Parathyroid adenoma (tissue), 2 donors: ENCODE measurements around the gene CDK5R1.

Source experiments
- H2AFZ ChIP-seq: fragments of 300-600 bp; sonication (generic); one replicate; pipeline ENCODE4 v1.7.0; 2017; ENCODE audit warnings: antibody characterized with exemption, mild to moderate bottlenecking
- H3K27ac ChIP-seq: fragments of 300-600 bp; sonication (generic); one replicate; pipeline ENCODE4 v1.7.0; 2017
- H3K27me3 ChIP-seq: fragments of 300-600 bp; sonication (generic); one replicate; pipeline ENCODE4 v1.7.0; 2017; ENCODE audit warnings: low read length; ENCODE audit not compliant: control insufficient read depth, insufficient read depth
- H3K36me3 ChIP-seq: fragments of 300-600 bp; sonication (generic); one replicate; pipeline ENCODE4 v1.7.0; 2017; ENCODE audit warnings: low read length; ENCODE audit not compliant: control insufficient read depth, insufficient read depth
- H3K4me1 ChIP-seq: fragments of 300-600 bp; sonication (generic); one replicate; pipeline ENCODE4 v1.7.0; 2017; ENCODE audit warnings: control low read depth
- H3K4me2 ChIP-seq: fragments of 300-600 bp; sonication (generic); one replicate; pipeline ENCODE4 v1.7.0; 2017; ENCODE audit warnings: low read length
- H3K4me3 ChIP-seq: fragments of 300-600 bp; sonication (generic); one replicate; pipeline ENCODE4 v1.7.0; 2017; ENCODE audit warnings: low read depth, low read length
- H3K79me2 ChIP-seq: fragments of 300-600 bp; sonication (generic); one replicate; pipeline ENCODE4 v1.7.0; 2017; ENCODE audit warnings: control low read depth
- H3K9ac ChIP-seq: fragments of 300-600 bp; sonication (generic); one replicate; pipeline ENCODE4 v1.7.0; 2017; ENCODE audit warnings: mild to moderate bottlenecking
- H3K9me3 ChIP-seq: fragments of 300-600 bp; sonication (generic); one replicate; pipeline ENCODE4 v1.7.0; 2017; ENCODE audit warnings: low read length; ENCODE audit not compliant: control insufficient read depth
- TF ChIP-seq, protein P1 (sequence below): fragments of 300-600 bp; sonication (generic); IDR thresholded peaks from one replicate; pipeline ENCODE4 v1.7.0; 2017; ENCODE audit warnings: antibody characterized with exemption, mild to moderate bottlenecking
- donor health status: primary hyperparathyroidism.

The CDK5R1 gene

GRCh38 chr17:32515677-32516383 lies 29.0 kb downstream of the CDK5R1 start:
- H2AFZ ChIP-seq = no peak overlapping the region
- no peaks in the 10 kb centered on the region for H3K36me3 ChIP-seq
- H3K4me2 ChIP-seq = no peak overlapping the region
- H3K79me2 ChIP-seq = no peaks in the 10 kb centered on the region
- H3K27me3 ChIP-seq = no peaks in the 10 kb centered on the region
- H3K27ac ChIP-seq = no peak overlapping the region
- no peaks in the 10 kb centered on the region for H3K9me3 ChIP-seq
- TF ChIP-seq, protein P1, sequence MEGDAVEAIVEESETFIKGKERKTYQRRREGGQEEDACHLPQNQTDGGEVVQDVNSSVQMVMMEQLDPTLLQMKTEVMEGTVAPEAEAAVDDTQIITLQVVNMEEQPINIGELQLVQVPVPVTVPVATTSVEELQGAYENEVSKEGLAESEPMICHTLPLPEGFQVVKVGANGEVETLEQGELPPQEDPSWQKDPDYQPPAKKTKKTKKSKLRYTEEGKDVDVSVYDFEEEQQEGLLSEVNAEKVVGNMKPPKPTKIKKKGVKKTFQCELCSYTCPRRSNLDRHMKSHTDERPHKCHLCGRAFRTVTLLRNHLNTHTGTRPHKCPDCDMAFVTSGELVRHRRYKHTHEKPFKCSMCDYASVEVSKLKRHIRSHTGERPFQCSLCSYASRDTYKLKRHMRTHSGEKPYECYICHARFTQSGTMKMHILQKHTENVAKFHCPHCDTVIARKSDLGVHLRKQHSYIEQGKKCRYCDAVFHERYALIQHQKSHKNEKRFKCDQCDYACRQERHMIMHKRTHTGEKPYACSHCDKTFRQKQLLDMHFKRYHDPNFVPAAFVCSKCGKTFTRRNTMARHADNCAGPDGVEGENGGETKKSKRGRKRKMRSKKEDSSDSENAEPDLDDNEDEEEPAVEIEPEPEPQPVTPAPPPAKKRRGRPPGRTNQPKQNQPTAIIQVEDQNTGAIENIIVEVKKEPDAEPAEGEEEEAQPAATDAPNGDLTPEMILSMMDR = no peak
- no peak overlapping the region for H3K9ac ChIP-seq
- no peak overlapping the region for H3K4me3 ChIP-seq
- peaks cover 7% of the 10 kb centered on the region for H3K4me1 ChIP-seq

- no peak overlapping the region for H3K4me2 ChIP-seq
- H3K9me3 ChIP-seq = no peaks in the 10 kb centered on the region
- H3K4me1 ChIP-seq = peaks cover 7% of the 10 kb centered on the region
- TF ChIP-seq, protein P1 = no peak
- no peak overlapping the region for H3K9ac ChIP-seq
- no peak overlapping the region for H3K27ac ChIP-seq
- H3K4me3 ChIP-seq = no peak overlapping the region
- no peaks in the 10 kb centered on the region for H3K36me3 ChIP-seq
- no peak overlapping the region for H2AFZ ChIP-seq
- no peaks in the 10 kb centered on the region for H3K27me3 ChIP-seq
- no peaks in the 10 kb centered on the region for H3K79me2 ChIP-seq
Measured at GRCh38 chr17:32516450-32516849, 29.7 kb downstream of the CDK5R1 start.

DNA sequence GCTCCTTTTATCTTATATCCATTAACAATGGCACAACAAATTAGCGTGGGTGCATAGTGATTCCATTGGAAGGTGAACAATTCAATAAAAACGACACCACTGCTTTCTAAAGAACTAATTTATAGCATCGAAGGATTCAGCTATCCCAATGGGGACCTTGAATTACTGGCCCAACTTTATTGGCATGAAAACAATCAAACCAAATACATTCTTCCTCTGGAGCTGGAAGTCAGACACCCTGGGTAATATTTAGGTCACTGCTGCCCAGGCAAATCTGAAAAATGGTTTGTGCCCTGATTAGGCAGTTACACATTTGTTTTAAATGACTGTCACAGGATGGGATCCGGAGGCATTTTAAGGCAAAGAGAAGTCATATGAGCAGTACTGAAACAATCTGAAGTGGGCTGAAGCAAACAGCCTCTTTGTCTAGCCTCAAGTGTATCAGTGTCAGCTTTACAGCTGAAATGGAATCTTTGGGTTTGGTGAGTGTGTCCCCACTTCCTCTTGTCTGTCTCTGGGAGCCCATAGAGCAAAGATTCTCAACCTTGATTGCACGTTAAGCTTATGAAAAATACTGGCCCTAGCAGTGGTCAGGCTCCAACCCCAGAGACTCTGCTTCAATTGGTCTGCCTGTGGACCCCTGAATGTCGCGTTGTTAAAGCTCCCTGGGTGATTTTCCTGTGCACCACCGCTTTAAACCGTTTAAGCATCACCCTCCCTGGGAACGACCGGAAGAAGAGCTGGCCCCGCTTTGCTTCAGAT lies 30.3 kb downstream of the CDK5R1 start:
- no peaks in the 10 kb centered on the region for H3K79me2 ChIP-seq
- no peak overlapping the region for H3K4me3 ChIP-seq
- TF ChIP-seq, protein P1 = no peak
- no peak overlapping the region for H2AFZ ChIP-seq
- no peaks in the 10 kb centered on the region for H3K9me3 ChIP-seq
- H3K27me3 ChIP-seq = no peaks in the 10 kb centered on the region
- no peak overlapping the region for H3K9ac ChIP-seq
- H3K4me1 ChIP-seq = peaks cover 7% of the 10 kb centered on the region
- H3K4me2 ChIP-seq = no peak overlapping the region
- H3K27ac ChIP-seq = no peak overlapping the region
- H3K36me3 ChIP-seq = no peaks in the 10 kb centered on the region

DNA sequence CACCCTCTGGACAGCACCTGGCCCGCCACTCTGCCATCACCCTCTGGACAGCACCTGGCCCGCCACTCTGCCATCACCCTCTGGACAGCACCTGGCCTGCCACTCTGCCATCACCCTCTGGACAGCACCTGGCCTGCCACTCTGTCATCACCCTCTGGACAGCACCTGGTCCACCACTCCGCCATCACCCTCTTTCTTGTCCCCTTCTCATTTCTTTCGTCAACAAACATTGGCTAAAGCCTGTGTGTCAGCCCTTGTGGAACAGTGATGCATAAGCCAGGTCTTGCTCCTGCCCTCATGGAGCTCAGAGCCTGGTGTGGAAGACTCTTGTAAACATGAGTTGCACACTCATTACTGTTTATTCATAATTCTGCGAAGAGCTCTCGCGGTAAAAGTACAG lies 31.2 kb downstream of the CDK5R1 start:
- H3K9ac ChIP-seq = no peak overlapping the region
- H3K27me3 ChIP-seq = no peaks in the 10 kb centered on the region
- no peak overlapping the region for H3K4me2 ChIP-seq
- H3K36me3 ChIP-seq = no peaks in the 10 kb centered on the region
- no peaks in the 10 kb centered on the region for H3K79me2 ChIP-seq
- H3K27ac ChIP-seq = no peak overlapping the region
- no peak overlapping the region for H3K4me3 ChIP-seq
- TF ChIP-seq, protein P1 = no peak
- H2AFZ ChIP-seq = no peak overlapping the region
- H3K4me1 ChIP-seq = peaks cover 7% of the 10 kb centered on the region
- no peaks in the 10 kb centered on the region for H3K9me3 ChIP-seq
